Endothelial cell of umbilical vein (primary cell): ENCODE data around the gene C13orf46. TPM values are rescaled to one million over a fixed set of nuclear protein-coding genes. Genes with fewer than 3 reads are reported as not detected.

Experiments
- BruUV-seq: library from RNA; stranded (reverse); fragments of 400-500 nt; replicated peaks from 2 replicates; lab custom pipeline; 2021; lab: Mats Ljungman, UMichigan
- CTCF ChIA-PET: fragments of 300-600, 350-600 bp; sonication (Branson Sonifier 250); formaldehyde crosslinking; loops from one replicate; lab custom pipeline; 2021; ENCODE audit warnings: antibody characterized with exemption, inconsistent platforms; lab: Charles Lee
- POLR2A ChIA-PET: fragments of 300-600, 350-600 bp; sonication (Branson Sonifier 250); formaldehyde crosslinking; loops from one replicate; lab custom pipeline; 2021; ENCODE audit warnings: antibody characterized with exemption, inconsistent platforms; lab: Charles Lee
- DNase-seq: peaks from one replicate; pipeline ENCODE4 v3.0.0-alpha.2; 2011; ENCODE audit warnings: low read depth, low spot score
- FAIRE-seq: peaks from 2 replicates; lab custom pipeline; 2011; peaks lifted over from hg19 to GRCh38; lab: Jason Lieb, UNC
- H2AFZ ChIP-seq: 2 replicates; pipeline ENCODE4 v1.6.0; 2012; ENCODE audit warnings: low read depth, low read length, control low read depth, inconsistent platforms
- H3K27ac ChIP-seq: 2 replicates; pipeline ENCODE4 v1.5.1; 2011; ENCODE audit warnings: low read depth, mild to moderate bottlenecking, control low read depth, low read length, moderate library complexity; ENCODE audit not compliant: insufficient read depth
- H3K27me3 ChIP-seq, 2 experiments: 2 replicates each; pipeline versions ENCODE4 v1.6.0 to v1.6.1; 2011; ENCODE audit warnings: low read length in 2 of 2, mixed read lengths in 1 of 2; ENCODE audit not compliant: control insufficient read depth in 2 of 2, insufficient read depth in 2 of 2
- H3K36me3 ChIP-seq, 2 experiments: 2 replicates in 1 of 2; 3 replicates in 1 of 2; pipeline ENCODE4 v1.5.1; 2011; ENCODE audit warnings: low read length in 2 of 2, mild to moderate bottlenecking in 1 of 2, moderate library complexity in 1 of 2; ENCODE audit not compliant: control insufficient read depth in 2 of 2, insufficient read depth in 2 of 2; ENCODE audit errors: extremely low read depth in 1 of 2
- H3K4me1 ChIP-seq: 3 replicates; pipeline ENCODE4 v1.5.1; 2011; ENCODE audit warnings: mild to moderate bottlenecking, low read length; ENCODE audit not compliant: control insufficient read depth, insufficient read depth; ENCODE audit errors: extremely low read depth
- H3K4me2 ChIP-seq: 2 replicates; pipeline ENCODE4 v1.6.1; 2011; ENCODE audit warnings: low read length, control low read depth, mixed read lengths; ENCODE audit not compliant: insufficient read depth
- H3K4me3 ChIP-seq, 3 experiments: fragments of 200-600 bp in 1 of 3; sonication (generic), shearing (Covaris generic) in 1 of 3; replicated peaks in 1 of 3; 2 replicates each; pipeline ENCODE4 v1.5.1; 2011 to 2016; ENCODE audit warnings: control low read depth in 3 of 3, low read length in 3 of 3, mild to moderate bottlenecking in 2 of 3, inconsistent platforms in 1 of 3, low read depth in 1 of 3, moderate library complexity in 1 of 3; ENCODE audit not compliant: insufficient read depth in 1 of 3
- H3K79me2 ChIP-seq: 2 replicates; pipeline ENCODE4 v1.6.0; 2012; ENCODE audit warnings: low read length, inconsistent platforms; ENCODE audit not compliant: control insufficient read depth, insufficient read depth
- H3K9ac ChIP-seq: replicated peaks from 2 replicates; pipeline ENCODE3; 2011; ENCODE audit warnings: low read length, control low read depth; ENCODE audit not compliant: insufficient read depth; ENCODE audit errors: extremely low read depth
- H3K9me1 ChIP-seq: replicated peaks from 3 replicates; pipeline ENCODE4 v1.6.0; 2011; ENCODE audit warnings: mild to moderate bottlenecking, low read length; ENCODE audit not compliant: control insufficient read depth, insufficient read depth; ENCODE audit errors: extremely low read depth
- H3K9me3 ChIP-seq: replicated peaks from 2 replicates; pipeline ENCODE4 v1.5.1; 2012; ENCODE audit warnings: low read length, inconsistent platforms; ENCODE audit not compliant: control insufficient read depth, insufficient read depth
- H4K20me1 ChIP-seq: replicated peaks from 2 replicates; pipeline ENCODE3; 2011; ENCODE audit warnings: mild to moderate bottlenecking, low read length; ENCODE audit not compliant: control insufficient read depth, insufficient read depth; ENCODE audit errors: extremely low read depth
- CTCF ChIP-seq, 2 donors: IDR thresholded peaks; 1 replicate in 1 of 2; 2 replicates in 1 of 2; pipeline ENCODE4 v1.5.1; 2011; ENCODE audit warnings: low read length in 2 of 2, mild to moderate bottlenecking in 2 of 2, moderate library complexity in 2 of 2, control low read depth in 1 of 2, inconsistent platforms in 1 of 2, low read depth in 1 of 2; ENCODE audit not compliant: insufficient read depth in 1 of 2; ENCODE audit errors: extremely low read depth in 1 of 2
- EZH2 ChIP-seq: IDR thresholded peaks from 2 replicates; pipeline ENCODE4 v1.6.1; 2012; ENCODE audit warnings: borderline replicate concordance, low read depth, mild to moderate bottlenecking, moderate library complexity, low read length, inconsistent platforms; ENCODE audit not compliant: severe bottlenecking
- FOS ChIP-seq: IDR thresholded peaks from 2 replicates; pipeline ENCODE4 v1.6.1; 2011; ENCODE audit warnings: mild to moderate bottlenecking, low read length, moderate library complexity, borderline replicate concordance; ENCODE audit not compliant: insufficient read depth
- GATA2 ChIP-seq: IDR thresholded peaks from 2 replicates; pipeline ENCODE4 v1.7.0; 2011; ENCODE audit warnings: low read depth, mild to moderate bottlenecking, moderate library complexity, mixed read lengths, low read length; ENCODE audit not compliant: insufficient read length, insufficient read depth
- JUN ChIP-seq: IDR thresholded peaks from 2 replicates; pipeline ENCODE4 v1.6.1; 2011; ENCODE audit warnings: borderline replicate concordance, low read depth; ENCODE audit not compliant: insufficient read length, insufficient read depth
- MAX ChIP-seq: IDR thresholded peaks from 2 replicates; pipeline ENCODE4 v1.6.1; 2011; ENCODE audit not compliant: insufficient read depth, insufficient read length
- MYC ChIP-seq: IDR thresholded peaks from one replicate; pipeline ENCODE4 v1.6.1; 2011; ENCODE audit warnings: mild to moderate bottlenecking, low read depth, low read length
- POLR2A ChIP-seq: IDR thresholded peaks from 2 replicates; pipeline ENCODE4 v1.6.1; 2012; ENCODE audit warnings: low read depth, mild to moderate bottlenecking, control low read depth, low read length
- POLR2AphosphoS5 ChIP-seq: IDR thresholded peaks from 2 replicates; pipeline ENCODE4 v1.6.1; 2012; ENCODE audit warnings: low read depth, mild to moderate bottlenecking, control low read depth, low read length, moderate library complexity; ENCODE audit not compliant: insufficient read depth
- dilution Hi-C: fragments of 300-500 bp; cut with MboI; formaldehyde crosslinking; loops from one replicate; pipeline ENCODE4 v1.15.0; 2019; ENCODE audit warnings: low sequenced_read_pairs; ENCODE audit not compliant: extremely low pct_ligation_motif_present
- intact Hi-C: fragments of 100-400 bp; cut with micrococcal nuclease; formaldehyde crosslinking; loops from one replicate; pipeline ENCODE4 v1.10.0; 2022
- polyA plus RNA-seq, 4 experiments: library from polyadenylated mRNA; depleted of rRNA in 3 of 4; stranded (reverse) in 3 of 4; unstranded in 1 of 4; fragments of >200 nt; gene quantifications; 2 replicates each; pipeline versions ENCODE4 v1.2.1 to v1.2.3, GENCODE V29; 2011 to 2012; ENCODE audit warnings: missing spikeins in 1 of 4
- total RNA-seq: library from RNA; stranded (reverse); gene quantifications from 2 replicates; pipeline ENCODE4 v1.2.3, GENCODE V29; 2021

Gene C13orf46
- total and polyA plus RNA-seq, 2 donors (not counting 3 experiments of a cell fraction or from before 2014, with no cell fraction given), result 1.3 to 1.7 TPM

- H3K27ac ChIP-seq, result no peak overlapping the region
- no peaks in the 10 kb centered on the region for H3K27me3 ChIP-seq
- H3K9me1 ChIP-seq, result no peaks in the 10 kb centered on the region
- ChIA-PET CTCF (interaction anchor here (1.0 kb wide), 1 partner anchor 19 kb away, joined by 3 read pairs; no protein-coding TSS in a partner anchor), POLR2A (no interaction called here)
- H3K36me3 ChIP-seq, result peaks cover 10 to 63% of the 10 kb centered on the region in 2 experiments
- intact Hi-C loops (no loop called here), dilution Hi-C loops (no loop called here)
- no peak overlapping the region for H3K4me2 ChIP-seq
- DNase-seq (no peak), FAIRE-seq (no peak)
- H2AFZ ChIP-seq, result no peak overlapping the region
- H4K20me1 ChIP-seq, result no peaks in the 10 kb centered on the region
- no TSS peak for BruUV-seq
- no peaks in the 10 kb centered on the region for H3K4me1 ChIP-seq
- no peak overlapping the region for H3K9ac ChIP-seq
- H3K79me2 ChIP-seq, result no peaks in the 10 kb centered on the region
- no peak for TF ChIP-seq POLR2A
- no peak for TF ChIP-seq GATA2
- TF ChIP-seq CTCF (IDR thresholded peaks at IDR 0.05; ENCODE audit: extremely low read depth in 1 of 2, insufficient read depth in 1 of 2, low read depth in 1 of 2, low read length in 2 of 2), result no peak
- no peak for TF ChIP-seq FOS
- no peak for TF ChIP-seq MAX
- no peak for TF ChIP-seq EZH2
- TF ChIP-seq MYC, result no peak
- no peak for TF ChIP-seq JUN
- TF ChIP-seq POLR2AphosphoS5, result no peak
- H3K9me3 ChIP-seq, result no peaks in the 10 kb centered on the region
- no peak overlapping the region for H3K4me3 ChIP-seq
Measured at GRCh38 chr13:114015111-114015968, 41.5 kb upstream of the C13orf46 start.
